Cardiac fibroblast (primary cell): ENCODE results near the gene MBNL2.
A peak's percentile ranks its signal among the peaks of the same experiment; 100 is the strongest.

ENCODE experiments used
- DNase-seq, 2 donors: peaks; one replicate each; pipeline versions ENCODE4 v3.0.0 to v3.0.0-alpha.2; 2010; ENCODE audit warnings: low read depth in 2 of 2
- H3K4me3 ChIP-seq, 2 donors: replicated peaks in 1 of 2; 1 replicate in 1 of 2; 2 replicates in 1 of 2; pipeline ENCODE4 v1.5.1; 2011; ENCODE audit warnings: low read depth in 2 of 2, low read length in 2 of 2, mild to moderate bottlenecking in 2 of 2, moderate library complexity in 1 of 2
- TF ChIP-seq, protein P1 (sequence below): IDR thresholded peaks from one replicate; pipeline ENCODE4 v1.5.1; 2011; ENCODE audit warnings: low read depth, mild to moderate bottlenecking, low read length, inconsistent platforms

The MBNL2 gene

DNA sequence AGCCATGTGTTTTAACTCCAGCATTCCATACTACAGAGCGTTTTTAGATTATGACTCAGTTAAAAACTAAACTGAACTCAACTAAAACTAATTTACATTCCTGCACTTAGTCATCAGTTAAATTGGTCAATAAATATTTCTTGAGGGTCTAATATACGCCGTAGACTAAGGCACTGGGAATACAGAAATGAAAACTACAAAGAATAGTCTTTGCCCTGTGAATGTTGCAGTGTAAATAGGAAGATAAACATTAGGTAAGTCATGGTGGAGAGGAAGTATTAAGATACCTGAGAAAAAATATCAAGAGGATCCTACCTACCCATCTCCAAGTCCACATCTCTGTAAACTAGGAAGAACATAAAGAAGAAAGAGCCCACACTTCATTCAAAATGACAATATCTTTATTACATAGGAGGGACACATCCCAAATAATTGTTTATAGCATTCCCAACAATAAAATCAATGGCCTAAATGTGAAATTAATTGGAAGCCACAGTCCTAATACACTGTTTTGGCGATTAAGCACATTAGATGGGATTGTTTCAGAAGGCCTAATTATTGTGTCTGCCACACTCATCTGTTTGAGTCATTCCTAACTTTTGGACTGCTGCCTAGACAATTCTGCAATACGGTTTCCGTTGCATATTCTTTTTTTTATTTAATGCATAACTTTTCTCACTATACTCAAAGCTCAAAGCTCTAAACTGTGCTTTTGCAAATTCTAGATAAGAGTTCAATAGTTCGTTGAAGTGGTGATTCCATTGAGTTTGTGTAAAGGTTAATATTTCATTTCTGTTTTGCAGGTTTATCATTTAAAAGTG lies 52.9 kb downstream of the MBNL2 start:
- DNase-seq, result peak; percentile 90 to 91
- no peak overlapping the region for H3K4me3 ChIP-seq
- TF ChIP-seq, protein P1, sequence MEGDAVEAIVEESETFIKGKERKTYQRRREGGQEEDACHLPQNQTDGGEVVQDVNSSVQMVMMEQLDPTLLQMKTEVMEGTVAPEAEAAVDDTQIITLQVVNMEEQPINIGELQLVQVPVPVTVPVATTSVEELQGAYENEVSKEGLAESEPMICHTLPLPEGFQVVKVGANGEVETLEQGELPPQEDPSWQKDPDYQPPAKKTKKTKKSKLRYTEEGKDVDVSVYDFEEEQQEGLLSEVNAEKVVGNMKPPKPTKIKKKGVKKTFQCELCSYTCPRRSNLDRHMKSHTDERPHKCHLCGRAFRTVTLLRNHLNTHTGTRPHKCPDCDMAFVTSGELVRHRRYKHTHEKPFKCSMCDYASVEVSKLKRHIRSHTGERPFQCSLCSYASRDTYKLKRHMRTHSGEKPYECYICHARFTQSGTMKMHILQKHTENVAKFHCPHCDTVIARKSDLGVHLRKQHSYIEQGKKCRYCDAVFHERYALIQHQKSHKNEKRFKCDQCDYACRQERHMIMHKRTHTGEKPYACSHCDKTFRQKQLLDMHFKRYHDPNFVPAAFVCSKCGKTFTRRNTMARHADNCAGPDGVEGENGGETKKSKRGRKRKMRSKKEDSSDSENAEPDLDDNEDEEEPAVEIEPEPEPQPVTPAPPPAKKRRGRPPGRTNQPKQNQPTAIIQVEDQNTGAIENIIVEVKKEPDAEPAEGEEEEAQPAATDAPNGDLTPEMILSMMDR, result no peak

DNA sequence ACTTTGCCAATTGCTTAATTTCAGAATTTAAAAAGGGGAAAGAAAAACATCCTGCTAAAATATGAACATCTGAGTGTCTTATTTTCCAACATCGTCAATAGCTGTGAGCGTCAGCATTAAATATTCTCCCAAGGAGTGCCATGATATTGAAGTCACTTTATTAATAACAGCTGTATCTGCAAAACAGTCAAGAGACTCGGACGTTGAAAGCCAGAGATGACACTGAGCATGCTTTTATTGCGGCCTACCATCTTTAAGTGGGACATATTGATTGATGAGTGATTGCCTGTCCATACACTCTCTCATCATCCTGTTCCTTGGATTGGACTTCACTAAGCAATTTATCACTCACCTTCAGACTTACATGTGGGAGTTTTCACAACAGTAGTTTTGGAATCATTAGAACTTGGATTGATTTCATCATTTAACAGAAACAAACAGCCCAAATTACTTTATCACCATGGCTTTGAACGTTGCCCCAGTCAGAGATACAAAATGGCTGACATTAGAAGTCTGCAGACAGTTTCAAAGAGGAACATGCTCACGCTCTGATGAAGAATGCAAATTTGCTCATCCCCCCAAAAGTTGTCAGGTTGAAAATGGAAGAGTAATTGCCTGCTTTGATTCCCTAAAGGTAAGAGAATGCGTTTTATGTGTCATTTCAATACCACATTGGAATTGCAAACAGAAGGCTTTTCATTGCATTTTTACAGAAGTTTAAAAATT lies 53.8 kb downstream of the MBNL2 start:
- no peak for DNase-seq
- TF ChIP-seq, protein P1, result no peak
- no peak overlapping the region for H3K4me3 ChIP-seq

DNA sequence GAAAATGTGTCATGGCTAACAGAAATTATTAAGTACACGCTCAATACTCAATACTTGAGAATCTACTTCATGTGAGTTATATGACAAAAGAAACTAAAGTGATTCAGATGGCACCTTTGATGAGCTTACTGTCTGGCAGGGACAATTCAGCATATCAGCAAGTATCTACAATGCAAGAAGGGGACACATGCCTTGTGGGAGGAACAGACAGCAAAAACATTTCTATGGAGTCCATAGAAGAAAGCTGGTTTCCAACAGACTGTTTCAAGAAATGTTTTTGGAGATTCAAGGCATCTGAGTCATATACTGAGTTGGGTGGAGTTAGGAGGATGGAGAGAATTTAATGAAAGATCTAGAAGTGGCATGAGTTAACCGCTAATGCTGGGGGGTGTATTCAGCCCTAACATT lies 54.7 kb downstream of the MBNL2 start:
- TF ChIP-seq, protein P1, result no peak
- no peak overlapping the region for H3K4me3 ChIP-seq
- peak; percentile 31 to 49 for DNase-seq

DNA sequence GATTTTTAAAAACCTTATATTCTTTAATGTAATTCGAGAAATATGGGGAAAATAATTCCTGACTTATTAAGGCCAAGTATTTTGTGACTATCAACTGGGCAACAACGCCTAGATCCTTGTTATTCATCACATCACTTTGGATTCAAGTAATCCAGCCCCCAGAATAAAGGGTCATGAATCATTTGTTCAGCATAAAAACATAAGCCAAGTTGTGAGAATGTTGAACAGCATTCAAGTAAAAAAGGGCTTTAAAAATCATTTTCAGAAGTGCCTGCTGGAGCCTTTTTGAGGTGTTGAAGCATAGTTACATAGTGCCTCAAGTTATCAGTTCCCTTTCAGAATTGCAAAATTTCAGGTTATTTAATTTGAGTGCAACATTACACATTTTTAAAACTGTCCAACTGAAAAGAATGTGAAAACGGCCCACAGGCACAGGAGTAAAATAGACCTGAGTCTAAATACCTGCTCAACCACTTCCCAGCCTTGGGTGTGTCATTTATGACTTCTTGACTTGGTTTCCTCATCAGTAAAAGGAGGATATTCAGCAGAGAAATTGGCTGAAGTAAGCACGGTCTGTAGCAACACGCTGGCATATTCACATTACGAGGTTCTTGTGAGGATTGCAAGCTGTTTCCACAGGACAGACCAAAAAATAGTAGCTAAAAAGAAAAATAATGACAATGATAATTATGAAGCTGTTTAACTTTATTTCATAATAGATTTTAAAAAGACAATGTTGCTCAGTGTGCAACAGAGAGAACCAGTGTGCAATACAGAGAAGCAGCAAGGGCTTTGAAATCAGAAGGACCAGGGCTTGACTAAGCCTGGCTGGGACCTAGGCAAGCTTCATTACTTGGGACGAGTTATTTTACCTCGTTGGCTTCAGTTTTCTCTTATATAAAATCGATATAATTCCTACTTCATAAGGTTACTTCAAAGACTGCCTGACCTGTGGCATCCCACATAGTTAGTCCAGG lies 56.6 kb downstream of the MBNL2 start:
- no peak overlapping the region for H3K4me3 ChIP-seq
- DNase-seq, result peak; percentile 54 to 59
- TF ChIP-seq, protein P1, result no peak

DNA sequence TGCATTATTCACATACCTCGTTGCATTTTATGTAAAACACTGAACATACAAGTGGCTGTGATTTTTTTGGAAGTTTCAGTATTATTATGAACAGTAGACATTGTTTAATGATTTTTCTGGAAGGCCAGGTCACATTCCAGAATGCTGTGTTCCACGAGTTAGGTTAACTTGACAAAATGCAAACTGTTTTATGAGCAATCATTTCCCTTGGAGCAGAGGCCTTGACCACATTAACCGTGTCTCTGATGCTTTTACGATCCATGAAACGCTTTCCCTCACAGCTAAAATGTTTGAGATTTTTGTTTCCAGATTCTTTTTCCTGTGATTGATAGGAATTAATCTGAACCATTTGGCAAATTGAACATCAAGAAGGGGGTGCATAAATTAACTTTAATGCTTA lies 57.8 kb downstream of the MBNL2 start:
- no peak overlapping the region for H3K4me3 ChIP-seq
- TF ChIP-seq, protein P1, result no peak
- DNase-seq, result peak; percentile 38 to 50

DNA sequence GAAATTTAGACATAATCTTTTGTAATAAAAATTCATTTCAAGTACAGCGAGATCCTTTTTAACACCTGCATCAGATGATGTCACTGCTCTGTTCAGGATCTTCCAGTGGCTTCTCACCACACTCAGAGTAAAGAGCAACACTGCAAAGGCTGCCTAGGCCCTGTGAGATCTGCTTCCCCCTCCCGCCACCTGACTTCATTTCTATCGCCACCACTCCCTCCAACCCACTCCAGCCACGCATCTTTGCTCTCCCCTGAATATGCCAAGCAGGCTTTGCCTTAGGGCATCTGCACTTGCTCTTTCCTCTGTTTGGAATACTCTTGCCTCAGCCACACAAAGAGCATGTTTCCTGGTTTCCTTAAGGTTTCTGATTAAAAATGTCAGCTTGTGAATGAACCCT lies 58.3 kb downstream of the MBNL2 start:
- no peak for DNase-seq
- no peak overlapping the region for H3K4me3 ChIP-seq
- TF ChIP-seq, protein P1, result no peak
